Body of pancreas (tissue), 4 donors: Measurements from ENCODE around the gene HRH1. TPM values are rescaled to one million over a fixed set of nuclear protein-coding genes. Genes with fewer than 3 reads are reported as not detected.
"Not testable (repeated sequence)": the region's sequence is repeated elsewhere in the genome, so short reads cannot be mapped to it uniquely, and the experiment has no call there.

Experiments
- ATAC-seq: fragments of 150-250 bp; one replicate; pipeline ENCODE4 v1.9.1; 2016
- DNase-seq, 4 donors: peaks; one replicate each; pipeline ENCODE4 v3.0.0-alpha.2; 2019
- H3K27ac ChIP-seq, 4 donors: fragments of 200-600 bp; sonication (generic); 1 replicate in 3 of 4; 2 replicates in 1 of 4; pipeline versions ENCODE4 v1.5.1 to v1.6.1; 2016 to 2019; ENCODE audit warnings: mild to moderate bottlenecking in 1 of 4, mixed read lengths in 1 of 4, moderate library complexity in 1 of 4
- H3K27me3 ChIP-seq, 2 donors: fragments of 200-600 bp; sonication (generic); one replicate each; pipeline ENCODE4 v1.6.0; 2016; ENCODE audit warnings: mild to moderate bottlenecking in 1 of 2
- H3K36me3 ChIP-seq, 2 donors: fragments of 200-600 bp; sonication (generic); replicated peaks in 1 of 2; 2 replicates each; pipeline ENCODE4 v1.5.1; 2016; ENCODE audit warnings: low read depth in 2 of 2; ENCODE audit not compliant: insufficient read depth in 1 of 2
- H3K4me1 ChIP-seq: fragments of 200-600 bp; sonication (generic); one replicate; pipeline ENCODE4 v1.6.0; 2016
- H3K4me3 ChIP-seq, 2 donors: fragments of 200-600 bp; sonication (generic); 1 replicate in 1 of 2; 2 replicates in 1 of 2; pipeline ENCODE4 v1.5.1; 2016 to 2019
- H3K9me3 ChIP-seq, 3 donors: fragments of 200-600 bp; sonication (generic); 1 replicate in 2 of 3; 2 replicates in 1 of 3; pipeline ENCODE4 v1.5.1; 2016
- POLR2A ChIP-seq, 3 donors: fragments of 450-650 bp; IDR thresholded peaks; one replicate each; pipeline ENCODE4 v1.6.1; 2016; ENCODE audit warnings: antibody characterized with exemption in 3 of 3, mild to moderate bottlenecking in 2 of 3
- WGBS, 2 donors: methylation state at CpG; one replicate each; pipeline ENCODE4 v1.1.5; 2017; 5-methylcytosine and 5-hydroxymethylcytosine counted together
- intact Hi-C: fragments of 100-400 bp; cut with DNase I; formaldehyde crosslinking; loops from one replicate; pipeline ENCODE4 v1.15.1; 2023
- total RNA-seq, 2 donors: library from RNA; depleted of rRNA; stranded (reverse); fragments of >200 nt; gene quantifications; one replicate each; pipeline ENCODE4 v1.1.0, GENCODE V29; 2016
- TF ChIP-seq, protein P1 (sequence below), 7 experiments: fragments of 450-650 bp in 4 of 7; fragments of 200-600 bp in 3 of 7; sonication (generic) in 3 of 7; IDR thresholded peaks; one replicate each; pipeline ENCODE4 v1.5.1; 2016 to 2019; ENCODE audit warnings: antibody characterized with exemption in 7 of 7

The HRH1 gene
- total RNA-seq, 2 donors from 2014 or later = 0.66 to 0.78 TPM

DNA sequence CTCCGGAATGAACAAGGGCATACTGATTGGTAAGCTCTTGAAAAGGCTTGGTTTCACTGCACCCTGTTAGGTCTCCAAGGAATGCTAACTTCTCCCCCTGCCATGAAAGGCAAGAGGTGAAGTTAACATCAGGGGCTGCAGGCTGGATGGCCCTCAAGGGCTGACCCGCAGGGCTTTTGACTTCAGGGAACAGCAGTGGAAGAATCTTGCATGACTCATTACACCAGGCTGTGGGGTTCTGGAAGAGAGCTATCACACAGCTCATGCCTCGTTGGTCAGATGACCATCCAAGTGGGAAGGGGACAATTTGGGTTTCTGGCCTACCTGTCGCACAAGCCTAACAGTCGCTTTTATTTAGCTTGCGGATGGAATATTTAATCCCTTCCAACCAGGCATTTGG lies 94.3 kb downstream of the HRH1 start:
- Histone ChIP-seq H3K27me3 (no peaks in the 10 kb centered on the region), H3K4me3 (no peak overlapping the region), H3K27ac (no peak overlapping the region), H3K36me3 (no peaks in the 10 kb centered on the region), H3K9me3 (no peaks in the 10 kb centered on the region), H3K4me1 (no peaks in the 10 kb centered on the region)
- DNase-seq (no peak), ATAC-seq (no peak)
- no peak for TF ChIP-seq POLR2A (IDR thresholded peaks at IDR 0.05)
- TF ChIP-seq, protein P1, sequence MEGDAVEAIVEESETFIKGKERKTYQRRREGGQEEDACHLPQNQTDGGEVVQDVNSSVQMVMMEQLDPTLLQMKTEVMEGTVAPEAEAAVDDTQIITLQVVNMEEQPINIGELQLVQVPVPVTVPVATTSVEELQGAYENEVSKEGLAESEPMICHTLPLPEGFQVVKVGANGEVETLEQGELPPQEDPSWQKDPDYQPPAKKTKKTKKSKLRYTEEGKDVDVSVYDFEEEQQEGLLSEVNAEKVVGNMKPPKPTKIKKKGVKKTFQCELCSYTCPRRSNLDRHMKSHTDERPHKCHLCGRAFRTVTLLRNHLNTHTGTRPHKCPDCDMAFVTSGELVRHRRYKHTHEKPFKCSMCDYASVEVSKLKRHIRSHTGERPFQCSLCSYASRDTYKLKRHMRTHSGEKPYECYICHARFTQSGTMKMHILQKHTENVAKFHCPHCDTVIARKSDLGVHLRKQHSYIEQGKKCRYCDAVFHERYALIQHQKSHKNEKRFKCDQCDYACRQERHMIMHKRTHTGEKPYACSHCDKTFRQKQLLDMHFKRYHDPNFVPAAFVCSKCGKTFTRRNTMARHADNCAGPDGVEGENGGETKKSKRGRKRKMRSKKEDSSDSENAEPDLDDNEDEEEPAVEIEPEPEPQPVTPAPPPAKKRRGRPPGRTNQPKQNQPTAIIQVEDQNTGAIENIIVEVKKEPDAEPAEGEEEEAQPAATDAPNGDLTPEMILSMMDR (IDR thresholded peaks at IDR 0.05) = no peak
- WGBS, 2 donors = 84 to 90% methylated on average over 5 to 6 of the region's 6 CpGs
- intact Hi-C loops = no loop called here

DNA sequence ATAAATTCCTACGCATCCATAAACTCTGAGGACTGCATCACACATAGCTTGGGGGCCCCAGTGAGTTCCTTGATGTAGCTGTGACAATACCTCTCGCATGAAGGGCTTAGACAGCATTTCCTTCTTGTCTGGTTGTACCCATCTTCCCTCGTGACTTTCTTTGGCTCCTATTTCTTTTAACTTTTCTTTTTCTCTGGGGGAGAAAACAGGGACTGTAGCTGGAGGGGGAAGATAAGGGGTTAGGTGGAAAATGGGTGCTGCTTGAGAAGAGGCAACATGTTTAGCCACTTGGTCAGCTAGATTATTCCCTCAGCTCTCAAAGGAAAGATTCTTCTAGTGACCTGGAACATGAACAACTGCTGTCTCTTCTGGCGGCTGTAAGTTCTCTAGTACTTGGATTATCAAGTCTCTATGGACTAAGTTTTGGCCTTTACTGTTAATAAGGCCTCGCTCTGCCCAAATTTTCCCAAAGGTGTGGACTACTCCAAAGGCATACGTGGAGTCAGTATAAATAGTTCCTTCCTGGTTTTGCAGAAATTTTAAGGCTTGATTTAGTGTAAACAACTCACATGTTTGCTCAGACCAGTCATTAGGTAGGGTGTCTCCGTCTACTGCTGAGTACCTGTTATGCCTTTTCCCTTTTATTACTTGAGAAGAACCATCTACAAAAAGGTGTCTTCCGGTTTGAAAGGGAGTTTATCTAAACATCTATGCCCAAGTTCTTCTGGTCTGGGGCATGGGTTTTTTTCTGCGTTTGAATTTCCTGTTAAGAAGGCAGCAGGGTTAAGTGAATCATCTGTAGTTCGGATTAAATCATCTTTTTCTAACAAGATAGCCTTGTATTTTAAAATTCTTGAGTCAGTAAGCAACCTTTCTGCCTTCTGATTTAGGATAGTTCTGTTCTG lies 96.9 kb downstream of the HRH1 start:
- no peak for ATAC-seq
- intact Hi-C loops = no loop called here
- WGBS, 2 donors = 50 to 51% methylated on average over 10 of the region's 10 CpGs

DNA sequence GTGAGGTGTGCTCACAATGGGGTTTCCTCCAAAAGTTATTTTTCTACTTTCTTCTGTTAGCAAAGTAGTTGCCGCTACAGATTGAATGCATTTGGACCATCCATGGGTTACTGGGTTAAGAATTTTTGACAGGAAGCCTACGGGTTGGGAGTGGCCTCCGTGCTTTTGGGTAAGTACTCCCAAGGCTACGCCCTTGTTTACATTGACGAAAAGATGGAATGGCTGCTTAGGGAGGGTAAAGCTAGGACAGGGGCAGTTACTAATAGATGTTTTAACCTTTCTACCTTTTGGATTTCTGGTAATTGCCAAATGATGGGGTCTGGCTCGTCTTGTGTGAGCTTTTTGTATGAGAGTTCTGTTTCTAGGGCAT lies 97.5 kb downstream of the HRH1 start:
- Histone ChIP-seq H3K36me3 (no peaks in the 10 kb centered on the region), H3K4me3 (no peak overlapping the region), H3K27ac (no peak overlapping the region), H3K9me3 (no peaks in the 10 kb centered on the region), H3K4me1 (no peaks in the 10 kb centered on the region), H3K27me3 (no peaks in the 10 kb centered on the region)
- 64 to 72% methylated on average over 6 of the region's 6 CpGs for WGBS, 2 donors
- intact Hi-C loops = no loop called here
- no peak for TF ChIP-seq POLR2A (IDR thresholded peaks at IDR 0.05)
- TF ChIP-seq, protein P1 (IDR thresholded peaks at IDR 0.05) = no peak
- ATAC-seq (no peak), DNase-seq (no peak)

More for the DNA sequence above, 96.9 kb downstream of the HRH1 start:
- no peaks in the 10 kb centered on the region for H3K27me3 ChIP-seq
- no peaks in the 10 kb centered on the region for H3K4me1 ChIP-seq
- no peak overlapping the region for H3K4me3 ChIP-seq
- no peak overlapping the region for H3K27ac ChIP-seq
- no peaks in the 10 kb centered on the region for H3K36me3 ChIP-seq
- no peaks in the 10 kb centered on the region for H3K9me3 ChIP-seq
- TF ChIP-seq POLR2A (IDR thresholded peaks at IDR 0.05) = no peak
- TF ChIP-seq, protein P1 (IDR thresholded peaks at IDR 0.05) = no peak
- DNase-seq = no peak

DNA sequence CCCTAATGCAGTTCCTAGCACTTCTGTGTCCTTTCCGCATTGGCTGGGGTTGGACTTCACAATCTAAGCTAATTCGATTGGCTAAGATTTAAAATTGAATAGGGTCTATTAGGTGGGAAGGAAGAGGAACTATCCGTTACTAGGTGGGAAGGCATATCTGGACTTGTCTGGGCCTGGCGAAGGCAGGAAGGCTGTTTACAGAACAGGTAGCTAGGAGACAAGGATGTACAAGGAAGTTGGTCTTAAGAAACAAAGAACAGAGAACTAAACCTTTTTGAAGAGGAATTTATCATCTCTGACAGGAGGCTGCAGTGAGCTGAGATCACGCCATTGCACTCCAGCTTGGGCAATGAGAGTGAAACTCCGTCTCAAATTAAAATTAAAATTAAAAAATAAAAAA lies 100.6 kb downstream of the HRH1 start:
- DNase-seq (no peak), ATAC-seq (no peak)
- TF ChIP-seq POLR2A (IDR thresholded peaks at IDR 0.05) = no peak
- TF ChIP-seq, protein P1 (IDR thresholded peaks at IDR 0.05) = no peak
- Histone ChIP-seq H3K27ac (no peak overlapping the region), H3K9me3 (no peaks in the 10 kb centered on the region), H3K36me3 (no peaks in the 10 kb centered on the region), H3K27me3 (no peaks in the 10 kb centered on the region), H3K4me3 (no peak overlapping the region), H3K4me1 (no peaks in the 10 kb centered on the region)
- intact Hi-C loops = no loop called here
- 65 to 68% methylated on average over 6 of the region's 6 CpGs for WGBS, 2 donors

DNA sequence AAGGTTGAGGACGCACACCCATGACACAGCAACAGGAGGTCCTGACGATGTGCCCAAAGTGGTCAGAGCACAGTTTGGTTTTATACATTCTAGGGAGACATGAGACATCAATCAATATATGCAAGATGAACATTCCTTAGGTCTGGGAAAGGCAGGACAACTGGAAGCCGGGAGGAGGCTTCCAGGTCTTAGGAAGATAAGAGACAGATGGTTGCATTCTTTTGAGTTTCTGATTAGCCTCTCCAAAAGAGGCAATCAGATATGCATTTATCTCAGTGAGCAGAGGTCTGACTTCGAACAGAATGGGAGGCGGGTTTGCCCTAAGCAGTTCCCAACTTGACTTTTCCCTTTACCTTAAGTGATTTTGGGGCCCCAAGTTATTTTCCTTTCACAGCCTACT lies 101.2 kb downstream of the HRH1 start:
- H3K4me3 ChIP-seq, ATAC-seq, H3K27me3 ChIP-seq, H3K27ac ChIP-seq, H3K9me3 ChIP-seq, DNase-seq, intact Hi-C loops, H3K4me1 ChIP-seq, H3K36me3 ChIP-seq: not testable (repeated sequence)
- 47 to 51% methylated on average over 5 of the region's 5 CpGs for WGBS, 2 donors
